ENCODE results near the gene ESPNL.

ESPNL gene

GRCh38 chr2:238128061-238128440, 27.9 kb downstream of the ESPNL start:
- no peak for DNase-seq (ENCODE audit: low read depth in 2 of 2)

GRCh38 chr2:238128534-238129001, 28.4 kb downstream of the ESPNL start:
- no peak for DNase-seq (ENCODE audit: low read depth in 2 of 2)

- no peak for DNase-seq (ENCODE audit: low read depth in 2 of 2)
These were observed 29.2 kb downstream of the ESPNL start for GRCh38 chr2:238129166-238130010.

GRCh38 chr2:238130111-238130695, 30.1 kb downstream of the ESPNL start:
- no peak for DNase-seq (ENCODE audit: low read depth in 2 of 2)

- DNase-seq (ENCODE audit: low read depth in 2 of 2): no peak
These were observed 30.8 kb downstream of the ESPNL start for GRCh38 chr2:238130696-238131628.

- no peak for DNase-seq (ENCODE audit: low read depth in 2 of 2)
These were observed 31.8 kb downstream of the ESPNL start for GRCh38 chr2:238131761-238132462.

GRCh38 chr2:238132463-238133450, 32.6 kb downstream of the ESPNL start:
- DNase-seq (ENCODE audit: low read depth in 2 of 2): no peak

- no peak for DNase-seq (ENCODE audit: low read depth in 2 of 2)
These were observed 33.6 kb downstream of the ESPNL start for GRCh38 chr2:238133499-238134392.

- DNase-seq (ENCODE audit: low read depth in 2 of 2): no peak
These were observed 34.2 kb downstream of the ESPNL start for GRCh38 chr2:238134393-238134785.

GRCh38 chr2:238135601-238136150, 35.5 kb downstream of the ESPNL start:
- no peak for DNase-seq (ENCODE audit: low read depth in 2 of 2)

- no peak for DNase-seq (ENCODE audit: low read depth in 2 of 2)
These were observed 36.8 kb downstream of the ESPNL start for GRCh38 chr2:238136820-238137537.

- no peak for DNase-seq (ENCODE audit: low read depth in 2 of 2)
These were observed 37.7 kb downstream of the ESPNL start for GRCh38 chr2:238137885-238138284.

GRCh38 chr2:238138331-238139195, 38.4 kb downstream of the ESPNL start, which contains the start of gene KLHL30:
KLHL30 (plus strand) TSS chr2:238138668; CDS start chr2:238140755, 2,087 bp downstream.
- DNase-seq (ENCODE audit: low read depth in 2 of 2): no peak

- DNase-seq (ENCODE audit: low read depth in 2 of 2): peak in 1 of 2 donors; percentile 18
These were observed 39.3 kb downstream of the ESPNL start for GRCh38 chr2:238139196-238140039.

GRCh38 chr2:238140040-238140439, 39.9 kb downstream of the ESPNL start:
- no peak for DNase-seq (ENCODE audit: low read depth in 2 of 2)

Data from activated CD4-positive, alpha-beta T cell treated with anti-CD3 and anti-CD28 coated beads for 24 hours (primary cell).